ENCODE measurements around the gene ESR1. TPM values are rescaled to one million over a fixed set of nuclear protein-coding genes. Genes with fewer than 3 reads are reported as not detected.

ESR1 gene
- total and polyA plus RNA-seq, 9 donors: 6.6 to 44.5 (median 18.5) TPM

- intact Hi-C loops (cut with DNase I): no loop called here
- Histone ChIP-seq H3K36me3 (no peaks in the 10 kb centered on the region), H3K9me3 (no peaks in the 10 kb centered on the region), H3K27ac (no peak overlapping the region), H3K4me1 (ENCODE audit: insufficient read depth) (no peaks in the 10 kb centered on the region), H3K27me3 (no peaks in the 10 kb centered on the region), H3K4me3 (no peak overlapping the region)
- no peak for DNase-seq
- 55 to 60% (median 56%) methylated on average over 7 of the region's 7 CpGs for WGBS, 3 donors
- no peak for TF ChIP-seq CTCF (IDR thresholded peaks at IDR 0.05)
- no peak for TF ChIP-seq EP300 (IDR thresholded peaks at IDR 0.05)
- TF ChIP-seq POLR2A (IDR thresholded peaks at IDR 0.05): no peak
Observed at GRCh38 chr6:151822252-151823111, 15.0 kb downstream of the ESR1 start.

GRCh38 chr6:151826517-151827142 is 19.1 kb downstream of the ESR1 start:
- TF ChIP-seq CTCF (IDR thresholded peaks at IDR 0.05) (no peak), POLR2A (IDR thresholded peaks at IDR 0.05) (no peak), EP300 (IDR thresholded peaks at IDR 0.05) (no peak)
- H3K4me3 ChIP-seq: no peak overlapping the region
- no peak overlapping the region for H3K27ac ChIP-seq
- H3K4me1 ChIP-seq (ENCODE audit: insufficient read depth): no peaks in the 10 kb centered on the region
- intact Hi-C loops (cut with DNase I): no loop called here
- no peaks in the 10 kb centered on the region for H3K27me3 ChIP-seq
- DNase-seq: no peak
- no peaks in the 10 kb centered on the region for H3K36me3 ChIP-seq
- 88 to 95% (median 90%) methylated on average over 4 of the region's 4 CpGs for WGBS, 3 donors
- H3K9me3 ChIP-seq: no peaks in the 10 kb centered on the region

- Histone ChIP-seq H3K27me3 (no peaks in the 10 kb centered on the region), H3K36me3 (no peaks in the 10 kb centered on the region), H3K4me3 (no peak overlapping the region), H3K9me3 (no peaks in the 10 kb centered on the region), H3K4me1 (ENCODE audit: insufficient read depth) (no peaks in the 10 kb centered on the region), H3K27ac (no peak overlapping the region)
- intact Hi-C loops (cut with DNase I): no loop called here
- TF ChIP-seq POLR2A (IDR thresholded peaks at IDR 0.05): no peak
- TF ChIP-seq CTCF (IDR thresholded peaks at IDR 0.05): no peak
- no peak for TF ChIP-seq EP300 (IDR thresholded peaks at IDR 0.05)
- 91 to 92% (median 91%) methylated on average over 3 of the region's 3 CpGs for WGBS, 3 donors
- DNase-seq: no peak
Observed at GRCh38 chr6:151832710-151833109, 25.2 kb downstream of the ESR1 start.

- no peak for DNase-seq
- TF ChIP-seq CTCF (IDR thresholded peaks at IDR 0.05) (no peak), POLR2A (IDR thresholded peaks at IDR 0.05) (no peak), EP300 (IDR thresholded peaks at IDR 0.05) (no peak)
- no peak overlapping the region for H3K4me3 ChIP-seq
- no peaks in the 10 kb centered on the region for H3K36me3 ChIP-seq
- intact Hi-C loops (cut with DNase I): no loop called here
- no peaks in the 10 kb centered on the region for H3K9me3 ChIP-seq
- H3K4me1 ChIP-seq (ENCODE audit: insufficient read depth): no peaks in the 10 kb centered on the region
- H3K27me3 ChIP-seq: no peaks in the 10 kb centered on the region
- H3K27ac ChIP-seq: no peak overlapping the region
- 74 to 79% (median 77%) methylated on average over 4 of the region's 4 CpGs for WGBS, 3 donors
Observed at GRCh38 chr6:151835396-151835795, 27.9 kb downstream of the ESR1 start.
